B cell (primary cell): ENCODE results near the gene PRELID2. TPM values are rescaled to one million over a fixed set of nuclear protein-coding genes. Genes with fewer than 3 reads are reported as not detected.

ENCODE experiments used
- ATAC-seq: fragments of 200-7000 bp; cut with Tn5 transposase; one replicate; pipeline ENCODE4 v1.10.0; 2021; ENCODE audit warnings: low read depth, mild to moderate bottlenecking, moderate number of reproducible peaks, moderate library complexity
- CTCF ChIA-PET: fragments of 350-600 bp; sonication (Branson Sonifier 250); formaldehyde crosslinking; loops from one replicate; lab custom pipeline; 2021; ENCODE audit warnings: antibody characterized with exemption, inconsistent platforms; lab: Charles Lee
- POLR2A ChIA-PET: fragments of 350-600 bp; sonication (Branson Sonifier 250); formaldehyde crosslinking; loops from one replicate; lab custom pipeline; 2021; ENCODE audit warnings: antibody characterized with exemption; lab: Charles Lee
- DNase-seq: peaks from one replicate; pipeline ENCODE4 v3.0.0; 2013
- H2AFZ ChIP-seq: 2 replicates; pipeline ENCODE4 v1.6.1; 2012; ENCODE audit warnings: mild to moderate bottlenecking, low read depth, low read length; ENCODE audit not compliant: insufficient read depth, poor library complexity, severe bottlenecking
- H3K27ac ChIP-seq, 2 donors: 1 replicate in 1 of 2; 2 replicates in 1 of 2; pipeline ENCODE4 v1.5.1; 2012 to 2013; ENCODE audit warnings: low read length in 2 of 2, mild to moderate bottlenecking in 2 of 2, moderate library complexity in 1 of 2
- H3K27me3 ChIP-seq, 4 experiments: fragments of 200-600 bp in 1 of 4; sonication (generic) in 1 of 4; replicated peaks in 1 of 4; 1 replicate in 2 of 4; 2 replicates in 2 of 4; pipeline versions ENCODE4 v1.6.1 to v1.7.0; 2013 to 2016; ENCODE audit warnings: low read length in 3 of 4, mild to moderate bottlenecking in 2 of 4, mixed read lengths in 1 of 4, moderate library complexity in 1 of 4; ENCODE audit not compliant: insufficient read depth in 4 of 4, control insufficient read depth in 3 of 4; ENCODE audit errors: control extremely low read depth in 1 of 4
- H3K36me3 ChIP-seq, 2 experiments: replicated peaks in 1 of 2; 1 replicate in 1 of 2; 2 replicates in 1 of 2; pipeline versions ENCODE4 v1.6.1 to v1.7.1; 2013; ENCODE audit warnings: low read length in 1 of 2; ENCODE audit not compliant: insufficient read depth in 2 of 2, control insufficient read depth in 1 of 2; ENCODE audit errors: control extremely low read depth in 1 of 2, extremely low read depth in 1 of 2
- H3K4me1 ChIP-seq, 2 donors: fragments of 200-600 bp in 1 of 2; sonication (generic) in 1 of 2; 1 replicate in 1 of 2; 2 replicates in 1 of 2; pipeline versions ENCODE4 v1.5.1 to v1.6.1; 2013 to 2017; ENCODE audit warnings: low read length in 2 of 2; ENCODE audit not compliant: control insufficient read depth in 2 of 2, insufficient read depth in 2 of 2
- H3K4me2 ChIP-seq: replicated peaks from 2 replicates; pipeline ENCODE3; 2012; ENCODE audit warnings: mild to moderate bottlenecking, low read depth, low read length; ENCODE audit not compliant: poor library complexity, severe bottlenecking
- H3K4me3 ChIP-seq, 5 experiments: fragments of 200-600 bp in 1 of 5; sonication (generic) in 1 of 5; 1 replicate in 3 of 5; 2 replicates in 2 of 5; pipeline versions ENCODE4 v1.5.1 to v1.7.0; 2011 to 2016; ENCODE audit warnings: low read length in 4 of 5, mild to moderate bottlenecking in 4 of 5, low read depth in 2 of 5, control low read depth in 1 of 5, moderate library complexity in 1 of 5; ENCODE audit not compliant: insufficient read depth in 1 of 5; ENCODE audit errors: control extremely low read depth in 1 of 5, extremely low read depth in 1 of 5
- H3K79me2 ChIP-seq: fragments of 200-600 bp; sonication (generic); one replicate; pipeline ENCODE4 v1.6.0; 2016; ENCODE audit warnings: low read length; ENCODE audit not compliant: control insufficient read depth, insufficient read depth
- H3K9ac ChIP-seq: fragments of 200-600 bp; sonication (generic); 2 replicates; pipeline ENCODE4 v1.6.1; 2017; ENCODE audit warnings: mild to moderate bottlenecking, low read length, moderate library complexity
- H3K9me3 ChIP-seq, 3 donors: one replicate each; pipeline versions ENCODE4 v1.6.1 to v1.7.1; 2013; ENCODE audit warnings: low read length in 2 of 3; ENCODE audit not compliant: control insufficient read depth in 2 of 3, insufficient read depth in 1 of 3; ENCODE audit errors: control extremely low read depth in 1 of 3
- H4K20me1 ChIP-seq: 2 replicates; pipeline ENCODE4 v1.6.0; 2012; ENCODE audit warnings: mild to moderate bottlenecking, low read length; ENCODE audit not compliant: insufficient read depth, control insufficient read depth, poor library complexity, severe bottlenecking
- H3K27ac Mint-ChIP-seq: one replicate; pipeline ENCODE4 v1.8.0; 2021; ENCODE audit warnings: mixed read lengths
- H3K27me3 Mint-ChIP-seq: one replicate; pipeline ENCODE4 v1.8.0; 2021; ENCODE audit warnings: mixed read lengths
- H3K4me1 Mint-ChIP-seq: one replicate; pipeline ENCODE4 v1.8.0; 2021; ENCODE audit warnings: mixed read lengths
- H3K4me3 Mint-ChIP-seq: one replicate; pipeline ENCODE4 v1.8.0; 2021; ENCODE audit warnings: mixed read lengths
- H3K9me3 Mint-ChIP-seq: one replicate; pipeline ENCODE4 v1.8.0; 2022; ENCODE audit warnings: mixed read lengths; ENCODE audit not compliant: insufficient read depth
- CTCF ChIP-seq: fragments of 200-600 bp; IDR thresholded peaks from one replicate; pipeline ENCODE4 v1.8.0; 2022; ENCODE audit warnings: antibody characterized with exemption, mild to moderate bottlenecking
- EZH2 ChIP-seq: IDR thresholded peaks from 2 replicates; pipeline ENCODE4 v1.6.1; 2012; ENCODE audit warnings: borderline replicate concordance, low read depth, mild to moderate bottlenecking, moderate library complexity, low read length; ENCODE audit not compliant: insufficient read depth, poor library complexity, severe bottlenecking
- WGBS: methylation state at CpG from one replicate; pipeline ENCODE4 v1.1.5; 2013; ENCODE audit warnings: missing lambda C conversion rate; ENCODE audit not compliant: insufficient coverage; 5-methylcytosine and 5-hydroxymethylcytosine counted together
- intact Hi-C: fragments of 100-400 bp; cut with micrococcal nuclease; formaldehyde crosslinking; loops from one replicate; pipeline ENCODE4 v1.10.0; 2022
- polyA plus RNA-seq: library from polyadenylated mRNA; depleted of rRNA; stranded (reverse); fragments of >200 nt; gene quantifications from 2 replicates; pipeline ENCODE4 v1.2.3, GENCODE V29; 2012
- total RNA-seq, 2 donors: library from RNA; stranded (reverse); fragments of 120-200 nt in 1 of 2; gene quantifications; 1 replicate in 1 of 2; 2 replicates in 1 of 2; pipeline versions ENCODE4 v1.2.3 to v1.2.4, GENCODE V29; 2013 to 2022

Gene PRELID2
- total and polyA plus RNA-seq, 2 donors (not counting 1 experiment from before 2014, with no cell fraction given), result 0.63 to 2.7 TPM

- Histone ChIP-seq H3K4me2 (no peak overlapping the region), H3K9ac (no peak overlapping the region), H3K27ac (no peak overlapping the region), H3K27me3 (peaks cover 0 to 2% (median 0%) of the 10 kb centered on the region in 4 experiments), H4K20me1 (no peaks in the 10 kb centered on the region), H2AFZ (no peak overlapping the region), H3K4me1 (no peaks in the 10 kb centered on the region), H3K9me3 (no peaks in the 10 kb centered on the region), H3K4me3 (no peak overlapping the region), H3K79me2 (no peaks in the 10 kb centered on the region), H3K36me3 (no peaks in the 10 kb centered on the region)
- CTCF ChIA-PET, result no interaction called here
- DNase-seq (no peak), ATAC-seq (no peak)
- Mint-ChIP-seq H3K9me3 (no peaks in the 10 kb centered on the region), H3K27me3 (peaks cover 5% of the 10 kb centered on the region), H3K27ac (no peak overlapping the region), H3K4me3 (no peak overlapping the region), H3K4me1 (no peaks in the 10 kb centered on the region)
- POLR2A ChIA-PET, result no interaction called here
- no peak for TF ChIP-seq CTCF
- no peak for TF ChIP-seq EZH2
- WGBS, result 87% methylated on average over 3 of the region's 3 CpGs
- intact Hi-C loops, result no loop called here
Measured at GRCh38 chr5:145711417-145711816, 123.7 kb downstream of the PRELID2 start.

Other genes with a start within 250 kb of the PRELID2 start
- gene GRXCR2, start 37.7 kb upstream of the PRELID2 start, total RNA-seq, result not detected in 2 replicates
- gene GRXCR2, start 37.7 kb upstream of the PRELID2 start, polyA plus RNA-seq, result not detected in 2 replicates
- gene SH3RF2, start 101.2 kb upstream of the PRELID2 start, total RNA-seq, result not detected in 2 replicates
- gene SH3RF2, start 101.2 kb upstream of the PRELID2 start, polyA plus RNA-seq, result 0.03 TPM in 1 of 2 replicates, not detected in the other